Nephron (organoid): ENCODE measurements around the gene MRPL34.

Experiments used
- H3K27ac Mint-ChIP-seq, 3 experiments: 2 replicates each; pipeline ENCODE4 v1.8.0; 2020; ENCODE audit warnings: mixed read lengths in 3 of 3, mild to moderate bottlenecking in 2 of 3, moderate library complexity in 1 of 3
- H3K27me3 Mint-ChIP-seq: 2 replicates; pipeline ENCODE4 v1.8.0; 2021; ENCODE audit warnings: low read depth, mild to moderate bottlenecking, moderate library complexity, mixed read lengths
- H3K36me3 Mint-ChIP-seq: 2 replicates; pipeline ENCODE4 v1.8.0; 2020; ENCODE audit warnings: low read depth, mixed read lengths
- H3K4me1 Mint-ChIP-seq: 2 replicates; pipeline ENCODE4 v1.8.0; 2020; ENCODE audit warnings: mixed read lengths
- H3K4me3 Mint-ChIP-seq, 3 experiments: 2 replicates each; pipeline ENCODE4 v1.8.0; 2020; ENCODE audit warnings: mild to moderate bottlenecking in 3 of 3, mixed read lengths in 3 of 3, moderate library complexity in 2 of 3
- H3K9me3 Mint-ChIP-seq: 2 replicates; pipeline ENCODE4 v1.8.0; 2020; ENCODE audit warnings: mixed read lengths
- TF ChIP-seq, protein P1 (sequence below), 3 experiments: fragments of 200-600 bp; sonication (generic); IDR thresholded peaks; one replicate each; pipeline ENCODE4 v1.5.0; 2021; ENCODE audit warnings: antibody characterized with exemption in 3 of 3; ENCODE audit not compliant: unreplicated experiment in 3 of 3

MRPL34 gene

DNA sequence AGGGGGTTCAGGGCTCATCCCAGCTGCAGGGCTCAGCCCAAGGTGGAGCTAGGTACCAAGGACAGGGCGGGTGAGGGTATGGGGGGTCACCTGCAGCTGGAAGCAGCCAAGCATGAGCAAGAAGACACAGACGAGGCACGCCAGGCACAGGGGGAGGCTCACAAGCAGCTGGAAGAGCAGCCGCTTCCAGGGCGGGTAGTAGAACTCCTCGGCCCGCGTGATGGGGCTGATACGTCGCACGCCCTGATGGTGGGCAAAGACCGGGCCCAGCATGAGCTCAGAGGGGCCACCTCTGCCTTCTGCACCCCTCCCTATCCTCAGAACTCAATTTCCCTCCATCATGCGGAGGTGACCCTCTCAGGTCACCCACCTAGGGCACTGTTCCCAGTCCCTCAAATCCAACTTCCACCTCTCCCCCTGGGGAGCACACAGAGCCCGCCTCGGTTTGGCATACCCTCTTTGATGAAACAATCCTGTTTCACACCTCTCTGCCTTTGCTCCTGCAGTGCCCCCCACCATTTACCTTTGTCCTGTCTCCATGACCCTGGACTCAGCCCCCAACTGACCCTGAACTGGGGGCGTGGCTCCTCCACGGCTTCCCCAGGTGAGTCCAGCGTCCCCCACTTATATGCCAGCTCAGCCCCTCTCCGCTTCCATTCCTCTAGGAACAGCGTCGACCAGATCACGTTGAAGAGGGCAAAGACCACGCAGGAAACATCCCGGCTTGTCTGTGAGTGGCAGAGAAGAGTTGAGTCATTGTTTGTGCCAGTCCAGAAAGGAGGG is 24.8 kb downstream of the MRPL34 start:
- Mint-ChIP-seq H3K9me3 (no peaks in the 10 kb centered on the region), H3K4me1 (peaks cover 16% of the 10 kb centered on the region), H3K36me3 (peaks cover 19% of the 10 kb centered on the region), H3K4me3 (peak overlapping the region; percentile 18 to 69 (median 64)), H3K27me3 (peaks cover 27% of the 10 kb centered on the region), H3K27ac (no peak overlapping the region)
- TF ChIP-seq, protein P1, sequence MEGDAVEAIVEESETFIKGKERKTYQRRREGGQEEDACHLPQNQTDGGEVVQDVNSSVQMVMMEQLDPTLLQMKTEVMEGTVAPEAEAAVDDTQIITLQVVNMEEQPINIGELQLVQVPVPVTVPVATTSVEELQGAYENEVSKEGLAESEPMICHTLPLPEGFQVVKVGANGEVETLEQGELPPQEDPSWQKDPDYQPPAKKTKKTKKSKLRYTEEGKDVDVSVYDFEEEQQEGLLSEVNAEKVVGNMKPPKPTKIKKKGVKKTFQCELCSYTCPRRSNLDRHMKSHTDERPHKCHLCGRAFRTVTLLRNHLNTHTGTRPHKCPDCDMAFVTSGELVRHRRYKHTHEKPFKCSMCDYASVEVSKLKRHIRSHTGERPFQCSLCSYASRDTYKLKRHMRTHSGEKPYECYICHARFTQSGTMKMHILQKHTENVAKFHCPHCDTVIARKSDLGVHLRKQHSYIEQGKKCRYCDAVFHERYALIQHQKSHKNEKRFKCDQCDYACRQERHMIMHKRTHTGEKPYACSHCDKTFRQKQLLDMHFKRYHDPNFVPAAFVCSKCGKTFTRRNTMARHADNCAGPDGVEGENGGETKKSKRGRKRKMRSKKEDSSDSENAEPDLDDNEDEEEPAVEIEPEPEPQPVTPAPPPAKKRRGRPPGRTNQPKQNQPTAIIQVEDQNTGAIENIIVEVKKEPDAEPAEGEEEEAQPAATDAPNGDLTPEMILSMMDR (IDR thresholded peaks at IDR 0.05; ENCODE audit: unreplicated experiment in 3 of 3), result no peak

- TF ChIP-seq, protein P1 (IDR thresholded peaks at IDR 0.05; ENCODE audit: unreplicated experiment in 3 of 3), result no peak
- H3K27me3 Mint-ChIP-seq, result peaks cover 27% of the 10 kb centered on the region
- H3K36me3 Mint-ChIP-seq, result peaks cover 19% of the 10 kb centered on the region
- peak overlapping the region; percentile 42 to 69 (median 64) for H3K4me3 Mint-ChIP-seq
- H3K27ac Mint-ChIP-seq, result no peak overlapping the region
- peaks cover 16% of the 10 kb centered on the region for H3K4me1 Mint-ChIP-seq
- no peaks in the 10 kb centered on the region for H3K9me3 Mint-ChIP-seq
Measured at GRCh38 chr19:17331045-17331558, 25.4 kb downstream of the MRPL34 start.

- Mint-ChIP-seq H3K4me1 (peaks cover 20% of the 10 kb centered on the region), H3K4me3 (peak overlapping the region; percentile 76 to 79 (median 78)), H3K9me3 (no peaks in the 10 kb centered on the region), H3K36me3 (peaks cover 19% of the 10 kb centered on the region), H3K27me3 (peaks cover 23% of the 10 kb centered on the region), H3K27ac (no peak overlapping the region)
- TF ChIP-seq, protein P1 (IDR thresholded peaks at IDR 0.05; ENCODE audit: unreplicated experiment in 3 of 3), result no peak
Measured at GRCh38 chr19:17332360-17332676, 26.6 kb downstream of the MRPL34 start.

DNA sequence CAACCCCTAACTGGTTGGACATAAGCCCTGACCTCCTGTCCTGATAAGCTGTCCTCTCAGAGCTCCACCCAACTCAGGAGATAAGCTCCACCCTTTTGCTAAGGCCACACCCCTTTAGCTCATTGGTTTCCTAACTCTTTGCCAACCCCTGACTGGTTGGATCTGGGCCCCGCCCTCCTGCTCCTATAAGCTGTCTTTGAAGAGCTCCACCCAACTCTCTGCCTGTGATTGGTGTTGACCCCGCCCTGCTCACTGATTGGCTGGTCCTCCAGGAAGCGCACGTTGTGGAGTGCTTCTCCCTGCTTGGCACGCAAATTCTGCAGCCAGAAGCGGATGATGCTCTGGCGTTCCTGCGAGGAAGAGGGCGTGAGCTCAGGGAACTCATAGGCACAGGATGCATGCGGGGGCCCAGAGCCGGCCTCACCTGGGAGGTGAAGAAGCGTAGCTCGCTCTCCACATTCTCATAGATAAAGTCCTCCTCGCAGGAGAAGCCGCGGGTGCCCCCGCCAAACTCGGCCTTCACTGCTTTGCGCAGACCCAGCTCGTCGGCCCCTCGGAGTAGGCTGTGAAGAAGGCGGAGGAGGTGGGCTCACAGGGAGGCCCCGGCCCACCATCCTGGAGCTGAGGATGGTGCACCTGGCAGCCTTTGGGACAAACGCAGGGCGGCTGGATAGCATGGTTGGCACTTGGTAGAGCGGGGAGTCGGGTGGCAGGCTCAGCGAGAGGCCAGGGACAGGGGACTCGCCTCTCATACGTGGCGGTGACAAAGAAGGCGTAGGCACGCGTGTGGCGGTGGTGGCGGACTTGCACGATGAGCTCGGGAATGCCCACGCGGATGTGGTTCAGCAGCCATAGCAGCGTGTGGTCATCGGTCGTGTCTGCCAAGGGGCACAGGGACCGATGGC is 27.3 kb downstream of the MRPL34 start:
- Mint-ChIP-seq H3K4me1 (peaks cover 17% of the 10 kb centered on the region), H3K4me3 (peak overlapping the region; percentile 76 to 79 (median 78)), H3K27me3 (peaks cover 19% of the 10 kb centered on the region), H3K36me3 (peaks cover 19% of the 10 kb centered on the region), H3K27ac (no peak overlapping the region), H3K9me3 (no peaks in the 10 kb centered on the region)
- TF ChIP-seq, protein P1 (IDR thresholded peaks at IDR 0.05; ENCODE audit: unreplicated experiment in 3 of 3), result no peak

GRCh38 chr19:17333611-17334413 is 28.1 kb downstream of the MRPL34 start:
- Mint-ChIP-seq H3K27ac (peak overlapping the region in 2 of 3 experiments; percentile 41 to 56), H3K4me3 (peak overlapping the region; percentile 81 to 89 (median 89)), H3K9me3 (no peaks in the 10 kb centered on the region), H3K4me1 (peaks cover 17% of the 10 kb centered on the region), H3K27me3 (peaks cover 18% of the 10 kb centered on the region), H3K36me3 (peaks cover 19% of the 10 kb centered on the region)
- TF ChIP-seq, protein P1 (IDR thresholded peaks at IDR 0.05; ENCODE audit: unreplicated experiment in 3 of 3), result no peak
